Measurements from ENCODE around the gene LOC128125822.

GRCh38 chr6:63609231-63609630 lies 37.0 kb downstream of the LOC128125822 start:
- TF ChIP-seq BHLHE40 (IDR thresholded peaks at IDR 0.05; ENCODE audit: borderline replicate concordance in 1 of 2, low read depth in 2 of 2, low read length in 1 of 2): no peak
- TF ChIP-seq CTCF (IDR thresholded peaks at IDR 0.05 in 2 of 3, conservative IDR thresholded peaks at IDR 0.05 in 1 of 3; ENCODE audit: control insufficient read depth in 2 of 3, extremely low read depth in 1 of 3, insufficient read depth in 1 of 3, low read depth in 3 of 3, low read length in 3 of 3): no peak
- no peak for TF ChIP-seq RAD21 (IDR thresholded peaks at IDR 0.05; ENCODE audit: insufficient read depth, low read depth, low read length)
- no peak for TF ChIP-seq TCF3 (IDR thresholded peaks at IDR 0.05; ENCODE audit: borderline replicate concordance, insufficient read depth, low read depth, low read length)
- no peak for TF ChIP-seq EZH2 (IDR thresholded peaks at IDR 0.05; ENCODE audit: borderline replicate concordance, control insufficient read depth, low read depth, low read length)
- TF ChIP-seq RBBP5 (conservative IDR thresholded peaks at IDR 0.05): no peak
- TF ChIP-seq POLR2AphosphoS5 (IDR thresholded peaks at IDR 0.05; ENCODE audit: low read length): no peak
- no peak for TF ChIP-seq RAD51 (IDR thresholded peaks at IDR 0.05)
- TF ChIP-seq MXI1 (IDR thresholded peaks at IDR 0.05; ENCODE audit: low read depth, low read length): no peak
- TF ChIP-seq ATF3 (IDR thresholded peaks at IDR 0.05; ENCODE audit: borderline replicate concordance, extremely low read depth, low read depth, low read length): no peak
- no peak for TF ChIP-seq KLF5 (IDR thresholded peaks at IDR 0.05; ENCODE audit: partially characterized antibody)

All from GM12878 (cell line).